HG03108 (cell line): ENCODE data around the gene C11orf42.
"Not testable (repeated sequence)": the region's sequence is repeated elsewhere in the genome, so short reads cannot be mapped to it uniquely, and the experiment has no call there.

ENCODE experiments used
- ATAC-seq: cut with Tn5 transposase; IDR thresholded peaks from one replicate; pipeline ENCODE4 v1.9.1; 2021; ENCODE audit warnings: moderate library complexity; ENCODE audit not compliant: unreplicated experiment

Gene C11orf42

GRCh38 chr11:6219359-6219758 is 14.0 kb downstream of the C11orf42 start:
- ATAC-seq, result no peak

- no peak for ATAC-seq
These were observed 18.5 kb downstream of the C11orf42 start for GRCh38 chr11:6223854-6224253.

- no peak for ATAC-seq
These were observed 19.1 kb downstream of the C11orf42 start for GRCh38 chr11:6224421-6224820.

- ATAC-seq, result no peak
These were observed 19.7 kb downstream of the C11orf42 start for GRCh38 chr11:6225024-6225423.

GRCh38 chr11:6225896-6226295 is 20.5 kb downstream of the C11orf42 start:
- no peak for ATAC-seq

- no peak for ATAC-seq
These were observed 23.2 kb downstream of the C11orf42 start for GRCh38 chr11:6228520-6228919.

GRCh38 chr11:6229911-6230310 is 24.6 kb downstream of the C11orf42 start:
- no peak for ATAC-seq

- ATAC-seq, result no peak
These were observed 27.5 kb downstream of the C11orf42 start for GRCh38 chr11:6232899-6233298.

GRCh38 chr11:6233984-6234386 is 28.6 kb downstream of the C11orf42 start:
- ATAC-seq, result no peak

- peak; percentile 94 for ATAC-seq
These were observed 29.2 kb downstream of the C11orf42 start, which contains the start of gene FHIP1B for GRCh38 chr11:6234387-6235107. TSS of gene FHIP1B (minus strand) at chr11:6234636. CDS start at chr11:6224516, 10,120 bp downstream.

GRCh38 chr11:6237266-6237665 is 31.9 kb downstream of the C11orf42 start:
- no peak for ATAC-seq

- ATAC-seq, result no peak
These were observed 32.5 kb downstream of the C11orf42 start for GRCh38 chr11:6237761-6238302.

- ATAC-seq, result no peak
These were observed 33.5 kb downstream of the C11orf42 start, which contains the start of gene CNGA4 for GRCh38 chr11:6238902-6239301. TSS of gene CNGA4 (plus strand) at chr11:6239089. CDS start at chr11:6239207, 118 bp downstream.

GRCh38 chr11:6240139-6240538 is 34.8 kb downstream of the C11orf42 start:
- ATAC-seq, result no peak

GRCh38 chr11:6240781-6241180 is 35.4 kb downstream of the C11orf42 start:
- no peak for ATAC-seq

- ATAC-seq, result no peak
These were observed 36.0 kb downstream of the C11orf42 start for GRCh38 chr11:6241316-6241715.

- no peak for ATAC-seq
These were observed 40.2 kb downstream of the C11orf42 start for GRCh38 chr11:6245536-6245935.

- no peak for ATAC-seq
These were observed 42.9 kb downstream of the C11orf42 start for GRCh38 chr11:6248248-6248647.

GRCh38 chr11:6248897-6249296 is 43.5 kb downstream of the C11orf42 start:
- not testable (repeated sequence) for ATAC-seq

GRCh38 chr11:6249770-6250555 is 44.6 kb downstream of the C11orf42 start:
- no peak for ATAC-seq

GRCh38 chr11:6251120-6251733 is 45.9 kb downstream of the C11orf42 start:
- peak; percentile 64 for ATAC-seq
